Neural cell (in vitro differentiated cells): ENCODE measurements around the gene ERCC4. TPM values are rescaled to one million over a fixed set of nuclear protein-coding genes. Genes with fewer than 3 reads are reported as not detected.

Experiments used
- H2AFZ ChIP-seq: fragments of 200-600, 300-800 bp; sonication (generic), shearing (Covaris generic); 2 replicates; pipeline ENCODE4 v1.6.0; 2014; ENCODE audit warnings: low read depth, mild to moderate bottlenecking, antibody characterized with exemption, low read length, moderate library complexity
- H3F3A ChIP-seq: fragments of 200-600 bp; shearing (Covaris generic); 2 replicates; pipeline ENCODE4 v1.6.1; 2016; ENCODE audit warnings: mild to moderate bottlenecking, moderate library complexity, mixed read lengths, antibody characterized with exemption, low read length; ENCODE audit not compliant: insufficient read depth, poor library complexity, severe bottlenecking
- H3K27ac ChIP-seq: fragments of 200-600, 300-800 bp; sonication (generic), shearing (Covaris generic); 2 replicates; pipeline ENCODE4 v1.5.1; 2014; ENCODE audit warnings: mild to moderate bottlenecking, low read length, moderate library complexity
- H3K27me3 ChIP-seq: fragments of 300-800, 200-600 bp; sonication (generic), shearing (Covaris generic); 2 replicates; pipeline ENCODE4 v1.6.0; 2014; ENCODE audit warnings: mild to moderate bottlenecking, low read depth, low read length, moderate library complexity; ENCODE audit not compliant: insufficient read depth
- H3K36me3 ChIP-seq: fragments of 300-800, 200-600 bp; sonication (generic), shearing (Covaris generic); 2 replicates; pipeline ENCODE4 v1.5.1; 2014; ENCODE audit warnings: mild to moderate bottlenecking, antibody characterized with exemption, low read length, moderate library complexity; ENCODE audit not compliant: insufficient read depth
- H3K4me2 ChIP-seq: fragments of 300-800, 200-600 bp; sonication (generic), shearing (Covaris generic); 2 replicates; pipeline ENCODE4 v1.6.0; 2014; ENCODE audit warnings: mild to moderate bottlenecking, low read length
- H3K4me3 ChIP-seq: fragments of 300-800, 200-600 bp; sonication (generic), shearing (Covaris generic); 2 replicates; pipeline ENCODE4 v1.5.1; 2014; ENCODE audit warnings: mild to moderate bottlenecking, low read length, moderate library complexity
- H3K79me2 ChIP-seq: fragments of 200-600 bp; shearing (Covaris generic); replicated peaks from 2 replicates; pipeline ENCODE4 v1.6.0; 2014; ENCODE audit warnings: mild to moderate bottlenecking, low read length, moderate library complexity; ENCODE audit not compliant: insufficient read depth
- H3K9ac ChIP-seq: fragments of 300-800, 200-600 bp; sonication (generic), shearing (Covaris generic); 2 replicates; pipeline ENCODE4 v1.6.1; 2016; ENCODE audit warnings: mild to moderate bottlenecking, low read length, mixed read lengths
- H3K9me2 ChIP-seq: fragments of 200-600 bp; shearing (Covaris generic); 2 replicates; pipeline ENCODE4 v1.6.1; 2016; ENCODE audit warnings: mild to moderate bottlenecking, low read length, mixed read lengths; ENCODE audit not compliant: insufficient read depth
- H3K9me3 ChIP-seq: fragments of 200-600, 300-800 bp; sonication (generic), shearing (Covaris generic); 2 replicates; pipeline ENCODE4 v1.6.1; 2016; ENCODE audit warnings: mild to moderate bottlenecking, mixed run types, low read length, moderate library complexity, mixed read lengths
- H4K20me1 ChIP-seq: fragments of 200-600 bp; shearing (Covaris generic); 2 replicates; pipeline ENCODE4 v1.6.1; 2016; ENCODE audit warnings: mild to moderate bottlenecking, mixed run types; ENCODE audit not compliant: insufficient read depth
- CTCF ChIP-seq: fragments of 450-650 bp; IDR thresholded peaks from 2 replicates; pipeline ENCODE4 v1.5.1; 2014; ENCODE audit warnings: antibody characterized with exemption, mild to moderate bottlenecking, moderate library complexity; ENCODE audit not compliant: poor library complexity, severe bottlenecking
- EP300 ChIP-seq: fragments of 450-650 bp; conservative IDR thresholded peaks from 2 replicates; pipeline ENCODE4 v1.6.1; 2014; ENCODE audit warnings: antibody characterized with exemption, mild to moderate bottlenecking, moderate library complexity; ENCODE audit not compliant: poor library complexity, severe bottlenecking
- EZH2 ChIP-seq: fragments of 200-600, 300-800 bp; shearing (Covaris generic), sonication (generic); IDR thresholded peaks from 2 replicates; pipeline ENCODE4 v1.6.1; 2014; ENCODE audit warnings: antibody characterized with exemption, low read length, borderline replicate concordance, mild to moderate bottlenecking; ENCODE audit not compliant: insufficient read depth, poor library complexity, severe bottlenecking
- MXI1 ChIP-seq: fragments of 450-650 bp; conservative IDR thresholded peaks from 2 replicates; pipeline ENCODE4 v1.6.1; 2014; ENCODE audit warnings: antibody characterized with exemption, mild to moderate bottlenecking; ENCODE audit not compliant: poor library complexity, severe bottlenecking
- POLR2AphosphoS5 ChIP-seq: IDR thresholded peaks from 2 replicates; pipeline ENCODE4 v1.6.1; 2012
- RAD21 ChIP-seq: fragments of 450-650 bp; conservative IDR thresholded peaks from 2 replicates; pipeline ENCODE4 v1.6.1; 2014; ENCODE audit warnings: antibody characterized with exemption, mild to moderate bottlenecking, moderate library complexity
- REST ChIP-seq: IDR thresholded peaks from 2 replicates; pipeline ENCODE4 v1.6.1; 2012; ENCODE audit warnings: borderline replicate concordance
- SMC3 ChIP-seq: fragments of 450-650 bp; conservative IDR thresholded peaks from 2 replicates; pipeline ENCODE4 v1.6.1; 2014; ENCODE audit warnings: antibody characterized with exemption, mild to moderate bottlenecking, moderate library complexity; ENCODE audit not compliant: poor library complexity
- TAF1 ChIP-seq: IDR thresholded peaks from 2 replicates; pipeline ENCODE4 v1.6.1; 2012; ENCODE audit warnings: low read depth
- polyA plus RNA-seq: library from polyadenylated mRNA; depleted of rRNA; stranded (reverse); fragments of >200 nt; gene quantifications from 2 replicates; pipeline ENCODE4 v1.2.3, GENCODE V29; 2014

Gene ERCC4
- polyA plus RNA-seq, 1 donor from 2014 or later: 5.8 TPM

- Histone ChIP-seq H3K4me2 (no peak overlapping the region), H3K4me3 (no peak overlapping the region), H3F3A (no peaks in the 10 kb centered on the region), H2AFZ (no peak overlapping the region), H3K9me2 (no peaks in the 10 kb centered on the region), H3K27me3 (no peaks in the 10 kb centered on the region), H3K36me3 (no peaks in the 10 kb centered on the region), H3K79me2 (no peaks in the 10 kb centered on the region), H3K9me3 (no peaks in the 10 kb centered on the region), H3K27ac (no peak overlapping the region), H4K20me1 (no peaks in the 10 kb centered on the region), H3K9ac (no peak overlapping the region)
- no peak for TF ChIP-seq POLR2AphosphoS5
These were observed 12.5 kb upstream of the ERCC4 start for GRCh38 chr16:13907431-13907830.

GRCh38 chr16:13909069-13909468 is 10.9 kb upstream of the ERCC4 start:
- no peaks in the 10 kb centered on the region for H3K79me2 ChIP-seq
- no peak overlapping the region for H3K9ac ChIP-seq
- H3K9me2 ChIP-seq: no peaks in the 10 kb centered on the region
- H4K20me1 ChIP-seq: no peaks in the 10 kb centered on the region
- no peaks in the 10 kb centered on the region for H3F3A ChIP-seq
- H3K9me3 ChIP-seq: no peaks in the 10 kb centered on the region
- no peak overlapping the region for H3K27ac ChIP-seq
- no peaks in the 10 kb centered on the region for H3K27me3 ChIP-seq
- H2AFZ ChIP-seq: no peak overlapping the region
- H3K4me2 ChIP-seq: no peak overlapping the region
- no peaks in the 10 kb centered on the region for H3K36me3 ChIP-seq
- no peak overlapping the region for H3K4me3 ChIP-seq
- no peak for TF ChIP-seq EP300
- no peak for TF ChIP-seq CTCF
- no peak for TF ChIP-seq EZH2
- TF ChIP-seq SMC3: no peak
- TF ChIP-seq REST: no peak
- TF ChIP-seq MXI1: no peak
- no peak for TF ChIP-seq POLR2AphosphoS5
- no peak for TF ChIP-seq RAD21
- no peak for TF ChIP-seq TAF1

- no peak overlapping the region for H3K9ac ChIP-seq
- no peaks in the 10 kb centered on the region for H3K9me3 ChIP-seq
- H2AFZ ChIP-seq: no peak overlapping the region
- TF ChIP-seq RAD21 (no peak), EP300 (no peak), CTCF (no peak), TAF1 (no peak), EZH2 (no peak), MXI1 (no peak), SMC3 (no peak), POLR2AphosphoS5 (no peak), REST (no peak)
- H3K4me3 ChIP-seq: no peak overlapping the region
- H3K36me3 ChIP-seq: no peaks in the 10 kb centered on the region
- H3K27me3 ChIP-seq: no peaks in the 10 kb centered on the region
- H3K4me2 ChIP-seq: no peak overlapping the region
- no peaks in the 10 kb centered on the region for H4K20me1 ChIP-seq
- H3F3A ChIP-seq: no peaks in the 10 kb centered on the region
- H3K9me2 ChIP-seq: no peaks in the 10 kb centered on the region
- no peak overlapping the region for H3K27ac ChIP-seq
- H3K79me2 ChIP-seq: no peaks in the 10 kb centered on the region
These were observed 10.1 kb upstream of the ERCC4 start for GRCh38 chr16:13909872-13910303.
